ENCODE measurements around the gene WWC1.

The WWC1 gene

GRCh38 chr5:168354397-168354796 lies 63.0 kb downstream of the WWC1 start:
- DNase-seq (ENCODE audit: insufficient read length, low spot score), result no peak
- no peak for TF ChIP-seq POLR2AphosphoS5 (IDR thresholded peaks at IDR 0.05; ENCODE audit: low read depth, low read length)
- no peak for TF ChIP-seq POLR2A (IDR thresholded peaks at IDR 0.05; ENCODE audit: low read depth, low read length)
- no peak for TF ChIP-seq PAX5 (IDR thresholded peaks at IDR 0.05; ENCODE audit: insufficient read depth, low read length, severe bottlenecking)
- no peak for TF ChIP-seq POU2F2 (IDR thresholded peaks at IDR 0.05; ENCODE audit: low read depth, low read length)
- no peak for TF ChIP-seq TAF1 (IDR thresholded peaks at IDR 0.05; ENCODE audit: low read depth, low read length)
- no peak for TF ChIP-seq SPI1 (IDR thresholded peaks at IDR 0.05; ENCODE audit: low read depth, low read length)
- FAIRE-seq, result no peak

GRCh38 chr5:168356171-168356570 lies 64.7 kb downstream of the WWC1 start:
- TF ChIP-seq POLR2AphosphoS5 (IDR thresholded peaks at IDR 0.05; ENCODE audit: low read depth, low read length), result no peak
- TF ChIP-seq PAX5 (IDR thresholded peaks at IDR 0.05; ENCODE audit: insufficient read depth, low read length, severe bottlenecking), result no peak
- no peak for TF ChIP-seq SPI1 (IDR thresholded peaks at IDR 0.05; ENCODE audit: low read depth, low read length)
- FAIRE-seq, result no peak
- DNase-seq (ENCODE audit: insufficient read length, low spot score), result no peak

- DNase-seq (ENCODE audit: insufficient read length, low spot score) (no peak), FAIRE-seq (no peak)
- TF ChIP-seq POU2F2 (IDR thresholded peaks at IDR 0.05; ENCODE audit: low read depth, low read length) (no peak), SPI1 (IDR thresholded peaks at IDR 0.05; ENCODE audit: low read depth, low read length) (no peak), TAF1 (IDR thresholded peaks at IDR 0.05; ENCODE audit: low read depth, low read length) (no peak), POLR2AphosphoS5 (IDR thresholded peaks at IDR 0.05; ENCODE audit: low read depth, low read length) (no peak), POLR2A (IDR thresholded peaks at IDR 0.05; ENCODE audit: low read depth, low read length) (no peak), PAX5 (IDR thresholded peaks at IDR 0.05; ENCODE audit: insufficient read depth, low read length, severe bottlenecking) (no peak)
These were observed 65.1 kb downstream of the WWC1 start for GRCh38 chr5:168356592-168356991.

GRCh38 chr5:168357876-168358275 lies 66.4 kb downstream of the WWC1 start:
- TF ChIP-seq TAF1 (IDR thresholded peaks at IDR 0.05; ENCODE audit: low read depth, low read length) (no peak), POU2F2 (IDR thresholded peaks at IDR 0.05; ENCODE audit: low read depth, low read length) (no peak), POLR2A (IDR thresholded peaks at IDR 0.05; ENCODE audit: low read depth, low read length) (no peak), POLR2AphosphoS5 (IDR thresholded peaks at IDR 0.05; ENCODE audit: low read depth, low read length) (no peak), PAX5 (IDR thresholded peaks at IDR 0.05; ENCODE audit: insufficient read depth, low read length, severe bottlenecking) (no peak), SPI1 (IDR thresholded peaks at IDR 0.05; ENCODE audit: low read depth, low read length) (no peak)
- FAIRE-seq (no peak), DNase-seq (ENCODE audit: insufficient read length, low spot score) (no peak)

- TF ChIP-seq POLR2AphosphoS5 (IDR thresholded peaks at IDR 0.05; ENCODE audit: low read depth, low read length) (no peak), POU2F2 (IDR thresholded peaks at IDR 0.05; ENCODE audit: low read depth, low read length) (no peak), PAX5 (IDR thresholded peaks at IDR 0.05; ENCODE audit: insufficient read depth, low read length, severe bottlenecking) (no peak), TAF1 (IDR thresholded peaks at IDR 0.05; ENCODE audit: low read depth, low read length) (no peak), SPI1 (IDR thresholded peaks at IDR 0.05; ENCODE audit: low read depth, low read length) (no peak), POLR2A (IDR thresholded peaks at IDR 0.05; ENCODE audit: low read depth, low read length) (no peak)
- DNase-seq (ENCODE audit: insufficient read length, low spot score) (no peak), FAIRE-seq (no peak)
These were observed 68.5 kb downstream of the WWC1 start for GRCh38 chr5:168359820-168360460.

GRCh38 chr5:168360521-168361285 lies 69.3 kb downstream of the WWC1 start:
- FAIRE-seq (no peak), DNase-seq (ENCODE audit: insufficient read length, low spot score) (no peak)
- TF ChIP-seq POLR2A (IDR thresholded peaks at IDR 0.05; ENCODE audit: low read depth, low read length) (no peak), TAF1 (IDR thresholded peaks at IDR 0.05; ENCODE audit: low read depth, low read length) (no peak), POLR2AphosphoS5 (IDR thresholded peaks at IDR 0.05; ENCODE audit: low read depth, low read length) (no peak), PAX5 (IDR thresholded peaks at IDR 0.05; ENCODE audit: insufficient read depth, low read length, severe bottlenecking) (no peak), SPI1 (IDR thresholded peaks at IDR 0.05; ENCODE audit: low read depth, low read length) (no peak), POU2F2 (IDR thresholded peaks at IDR 0.05; ENCODE audit: low read depth, low read length) (no peak)

- no peak for TF ChIP-seq SPI1 (IDR thresholded peaks at IDR 0.05; ENCODE audit: low read depth, low read length)
- no peak for TF ChIP-seq TAF1 (IDR thresholded peaks at IDR 0.05; ENCODE audit: low read depth, low read length)
- FAIRE-seq (no peak), DNase-seq (ENCODE audit: insufficient read length, low spot score) (no peak)
These were observed 70.8 kb downstream of the WWC1 start for GRCh38 chr5:168362097-168362885.

- TF ChIP-seq POLR2A (IDR thresholded peaks at IDR 0.05; ENCODE audit: low read depth, low read length) (no peak), POU2F2 (IDR thresholded peaks at IDR 0.05; ENCODE audit: low read depth, low read length) (no peak), TAF1 (IDR thresholded peaks at IDR 0.05; ENCODE audit: low read depth, low read length) (no peak), POLR2AphosphoS5 (IDR thresholded peaks at IDR 0.05; ENCODE audit: low read depth, low read length) (no peak), PAX5 (IDR thresholded peaks at IDR 0.05; ENCODE audit: insufficient read depth, low read length, severe bottlenecking) (no peak), SPI1 (IDR thresholded peaks at IDR 0.05; ENCODE audit: low read depth, low read length) (no peak)
- DNase-seq (ENCODE audit: insufficient read length, low spot score) (no peak), FAIRE-seq (no peak)
These were observed 72.8 kb downstream of the WWC1 start for GRCh38 chr5:168364151-168364661.

All from GM12891 (cell line).